Parathyroid adenoma (tissue), 2 donors: ENCODE results near the gene MRGPRF.

Experiments used
- H2AFZ ChIP-seq: fragments of 300-600 bp; sonication (generic); one replicate; pipeline ENCODE4 v1.7.0; 2017; ENCODE audit warnings: antibody characterized with exemption, mild to moderate bottlenecking
- H3K27ac ChIP-seq: fragments of 300-600 bp; sonication (generic); one replicate; pipeline ENCODE4 v1.7.0; 2017
- H3K27me3 ChIP-seq: fragments of 300-600 bp; sonication (generic); one replicate; pipeline ENCODE4 v1.7.0; 2017; ENCODE audit warnings: low read length; ENCODE audit not compliant: control insufficient read depth, insufficient read depth
- H3K36me3 ChIP-seq: fragments of 300-600 bp; sonication (generic); one replicate; pipeline ENCODE4 v1.7.0; 2017; ENCODE audit warnings: low read length; ENCODE audit not compliant: control insufficient read depth, insufficient read depth
- H3K4me1 ChIP-seq: fragments of 300-600 bp; sonication (generic); one replicate; pipeline ENCODE4 v1.7.0; 2017; ENCODE audit warnings: control low read depth
- H3K4me2 ChIP-seq: fragments of 300-600 bp; sonication (generic); one replicate; pipeline ENCODE4 v1.7.0; 2017; ENCODE audit warnings: low read length
- H3K4me3 ChIP-seq: fragments of 300-600 bp; sonication (generic); one replicate; pipeline ENCODE4 v1.7.0; 2017; ENCODE audit warnings: low read depth, low read length
- H3K79me2 ChIP-seq: fragments of 300-600 bp; sonication (generic); one replicate; pipeline ENCODE4 v1.7.0; 2017; ENCODE audit warnings: control low read depth
- H3K9ac ChIP-seq: fragments of 300-600 bp; sonication (generic); one replicate; pipeline ENCODE4 v1.7.0; 2017; ENCODE audit warnings: mild to moderate bottlenecking
- H3K9me3 ChIP-seq: fragments of 300-600 bp; sonication (generic); one replicate; pipeline ENCODE4 v1.7.0; 2017; ENCODE audit warnings: low read length; ENCODE audit not compliant: control insufficient read depth
- CTCF ChIP-seq: fragments of 300-600 bp; sonication (generic); IDR thresholded peaks from one replicate; pipeline ENCODE4 v1.7.0; 2017; ENCODE audit warnings: antibody characterized with exemption, mild to moderate bottlenecking
- donor health status: primary hyperparathyroidism.

MRGPRF gene

GRCh38 chr11:69053169-69053477 lies 40.1 kb upstream of the MRGPRF start:
- Histone ChIP-seq H3K36me3 (no peaks in the 10 kb centered on the region), H2AFZ (no peak overlapping the region), H3K27ac (no peak overlapping the region), H3K9me3 (no peaks in the 10 kb centered on the region), H3K9ac (no peak overlapping the region), H3K79me2 (no peaks in the 10 kb centered on the region), H3K27me3 (no peaks in the 10 kb centered on the region), H3K4me1 (no peaks in the 10 kb centered on the region), H3K4me2 (no peak overlapping the region), H3K4me3 (no peak overlapping the region)
- no peak for TF ChIP-seq CTCF

GRCh38 chr11:69052343-69053168 lies 39.5 kb upstream of the MRGPRF start:
- Histone ChIP-seq H3K9ac (no peak overlapping the region), H3K27me3 (no peaks in the 10 kb centered on the region), H3K79me2 (no peaks in the 10 kb centered on the region), H3K36me3 (no peaks in the 10 kb centered on the region), H3K9me3 (no peaks in the 10 kb centered on the region), H3K4me1 (no peaks in the 10 kb centered on the region), H3K27ac (no peak overlapping the region), H2AFZ (no peak overlapping the region), H3K4me3 (no peak overlapping the region), H3K4me2 (no peak overlapping the region)
- no peak for TF ChIP-seq CTCF

- Histone ChIP-seq H3K9ac (no peak overlapping the region), H2AFZ (no peak overlapping the region), H3K9me3 (no peaks in the 10 kb centered on the region), H3K27me3 (no peaks in the 10 kb centered on the region), H3K4me1 (no peaks in the 10 kb centered on the region), H3K36me3 (no peaks in the 10 kb centered on the region), H3K4me2 (no peak overlapping the region), H3K4me3 (no peak overlapping the region), H3K79me2 (no peaks in the 10 kb centered on the region), H3K27ac (no peak overlapping the region)
- TF ChIP-seq CTCF: no peak
Measured at GRCh38 chr11:69051381-69052342, 38.6 kb upstream of the MRGPRF start.

- Histone ChIP-seq H3K4me2 (no peak overlapping the region), H3K4me3 (no peak overlapping the region), H3K4me1 (no peaks in the 10 kb centered on the region), H3K9ac (no peak overlapping the region), H3K36me3 (no peaks in the 10 kb centered on the region), H3K27ac (no peak overlapping the region), H3K79me2 (no peaks in the 10 kb centered on the region), H3K27me3 (no peaks in the 10 kb centered on the region), H2AFZ (no peak overlapping the region), H3K9me3 (no peaks in the 10 kb centered on the region)
- TF ChIP-seq CTCF: no peak
Measured at GRCh38 chr11:69050592-69051380, 37.7 kb upstream of the MRGPRF start.
